Tibial artery (tissue), 4 donors: ENCODE measurements around the gene HMCN2.

Source experiments
- DNase-seq, 2 donors: peaks; one replicate each; pipeline ENCODE4 v3.0.0-alpha.2; 2019
- H3K27ac ChIP-seq, 2 donors: fragments of 200-600 bp; sonication (generic) in 1 of 2; 1 replicate in 1 of 2; 2 replicates in 1 of 2; pipeline ENCODE4 v1.5.1; 2018 to 2019; ENCODE audit warnings: mild to moderate bottlenecking in 1 of 2
- H3K27me3 ChIP-seq, 2 donors: fragments of 200-600 bp; sonication (generic) in 1 of 2; one replicate each; pipeline versions ENCODE4 v1.5.1 to v1.6.0; 2016 to 2019
- H3K36me3 ChIP-seq, 3 donors: fragments of 200-600 bp; sonication (generic) in 2 of 3; one replicate each; pipeline ENCODE4 v1.5.1; 2016 to 2019; ENCODE audit warnings: mild to moderate bottlenecking in 2 of 3
- H3K4me1 ChIP-seq, 4 donors: fragments of 200-600 bp; sonication (generic) in 2 of 4; 1 replicate in 3 of 4; 2 replicates in 1 of 4; pipeline ENCODE4 v1.5.1; 2016 to 2019
- H3K4me3 ChIP-seq, 2 donors: fragments of 200-600 bp; sonication (generic) in 1 of 2; 1 replicate in 1 of 2; 2 replicates in 1 of 2; pipeline ENCODE4 v1.5.1; 2018 to 2019; ENCODE audit warnings: mild to moderate bottlenecking in 2 of 2
- H3K9me3 ChIP-seq, 3 donors: fragments of 200-600 bp; sonication (generic) in 1 of 3; one replicate each; pipeline ENCODE4 v1.5.1; 2016 to 2019
- intact Hi-C: fragments of 100-400 bp; cut with DNase I; formaldehyde crosslinking; loops from one replicate; pipeline ENCODE4 v1.15.0; 2023; ENCODE audit warnings: low total_unique reads
- TF ChIP-seq, protein P1 (sequence below), 2 experiments: fragments of 200-600 bp in 1 of 2; fragments of 450-650 bp in 1 of 2; IDR thresholded peaks; one replicate each; pipeline ENCODE4 v1.5.1; 2017 to 2019; ENCODE audit warnings: antibody characterized with exemption in 2 of 2, mild to moderate bottlenecking in 1 of 2, moderate library complexity in 1 of 2

Gene HMCN2

DNA sequence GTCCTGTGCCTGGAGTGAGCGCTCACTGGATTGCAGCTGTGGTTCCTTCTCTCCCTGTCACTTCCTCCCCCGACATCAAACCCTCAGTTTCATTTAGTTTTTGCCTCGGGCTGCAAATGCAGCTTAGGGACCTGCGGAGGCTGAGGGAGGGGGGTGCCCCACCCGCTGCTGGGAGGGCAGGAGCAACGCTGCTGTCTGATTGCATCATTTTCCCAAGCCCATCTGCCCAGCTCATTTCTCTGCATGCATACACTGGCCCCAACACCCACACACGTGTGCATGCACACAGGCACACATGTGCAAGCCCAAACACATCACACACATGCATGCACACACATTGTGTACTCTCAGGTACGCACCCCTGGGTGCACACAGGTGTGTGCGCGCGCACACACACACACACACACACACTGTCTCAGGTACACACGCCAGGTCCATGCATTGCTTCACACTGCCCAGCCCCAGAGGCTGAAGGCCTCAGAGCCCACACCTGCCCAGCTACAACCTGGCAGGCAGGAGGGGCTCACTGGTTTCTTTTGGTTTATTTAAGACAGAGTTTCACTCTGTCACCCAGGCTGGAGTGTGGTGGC lies 182.6 kb downstream of the HMCN2 start:
- intact Hi-C loops: no loop called here
- DNase-seq: no peak
- TF ChIP-seq, protein P1, sequence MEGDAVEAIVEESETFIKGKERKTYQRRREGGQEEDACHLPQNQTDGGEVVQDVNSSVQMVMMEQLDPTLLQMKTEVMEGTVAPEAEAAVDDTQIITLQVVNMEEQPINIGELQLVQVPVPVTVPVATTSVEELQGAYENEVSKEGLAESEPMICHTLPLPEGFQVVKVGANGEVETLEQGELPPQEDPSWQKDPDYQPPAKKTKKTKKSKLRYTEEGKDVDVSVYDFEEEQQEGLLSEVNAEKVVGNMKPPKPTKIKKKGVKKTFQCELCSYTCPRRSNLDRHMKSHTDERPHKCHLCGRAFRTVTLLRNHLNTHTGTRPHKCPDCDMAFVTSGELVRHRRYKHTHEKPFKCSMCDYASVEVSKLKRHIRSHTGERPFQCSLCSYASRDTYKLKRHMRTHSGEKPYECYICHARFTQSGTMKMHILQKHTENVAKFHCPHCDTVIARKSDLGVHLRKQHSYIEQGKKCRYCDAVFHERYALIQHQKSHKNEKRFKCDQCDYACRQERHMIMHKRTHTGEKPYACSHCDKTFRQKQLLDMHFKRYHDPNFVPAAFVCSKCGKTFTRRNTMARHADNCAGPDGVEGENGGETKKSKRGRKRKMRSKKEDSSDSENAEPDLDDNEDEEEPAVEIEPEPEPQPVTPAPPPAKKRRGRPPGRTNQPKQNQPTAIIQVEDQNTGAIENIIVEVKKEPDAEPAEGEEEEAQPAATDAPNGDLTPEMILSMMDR (IDR thresholded peaks at IDR 0.05): no peak
- no peak overlapping the region for H3K4me3 ChIP-seq
- peaks cover 0 to 72% (median 58%) of the 10 kb centered on the region in 4 donors for H3K4me1 ChIP-seq
- no peaks in the 10 kb centered on the region for H3K36me3 ChIP-seq
- H3K9me3 ChIP-seq: no peaks in the 10 kb centered on the region
- no peaks in the 10 kb centered on the region for H3K27me3 ChIP-seq
- no peak overlapping the region for H3K27ac ChIP-seq

DNA sequence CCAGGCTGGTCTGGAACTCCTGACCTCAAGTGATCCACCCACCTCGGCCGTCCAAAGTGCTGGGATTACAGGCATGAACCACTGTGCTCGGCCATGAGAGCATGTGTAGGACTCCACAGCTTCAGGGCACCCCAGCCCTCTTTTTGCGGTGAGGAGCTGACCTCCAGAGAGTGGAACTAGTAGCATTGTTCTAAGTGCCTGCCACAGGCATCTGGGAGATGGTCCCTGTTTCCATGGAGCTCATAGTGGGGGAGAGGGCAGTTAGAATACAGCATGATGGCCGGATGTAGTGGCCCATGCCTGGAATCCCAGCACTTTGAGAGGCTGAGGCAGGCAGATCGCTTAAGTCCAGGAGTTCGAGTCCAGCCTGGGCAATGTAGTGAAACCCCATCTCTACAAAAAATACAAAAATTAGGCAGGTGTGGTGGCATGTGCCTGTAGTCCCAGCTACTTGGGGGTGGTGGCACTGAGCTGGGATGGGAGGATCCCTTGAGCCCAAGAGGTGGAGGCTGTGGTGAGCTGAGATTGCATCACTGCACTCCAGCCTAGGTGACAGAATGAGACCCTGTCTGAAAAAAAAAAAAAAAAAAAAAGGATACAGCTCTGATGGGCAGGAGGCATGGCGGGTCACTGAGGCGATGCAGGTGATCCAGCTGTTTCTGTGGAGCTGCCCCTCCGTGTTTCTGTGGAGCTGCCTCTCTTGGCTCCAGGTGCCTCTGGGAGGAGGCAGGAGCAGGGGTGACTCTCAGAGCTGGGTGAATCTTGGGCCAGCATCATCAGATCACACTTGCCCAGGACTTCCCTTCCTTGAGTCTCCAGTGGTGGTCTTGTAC lies 183.4 kb downstream of the HMCN2 start:
- Histone ChIP-seq H3K36me3 (no peaks in the 10 kb centered on the region), H3K27me3 (no peaks in the 10 kb centered on the region), H3K9me3 (no peaks in the 10 kb centered on the region), H3K4me3 (no peak overlapping the region), H3K4me1 (peaks cover 0 to 80% (median 58%) of the 10 kb centered on the region in 4 donors), H3K27ac (no peak overlapping the region)
- DNase-seq: no peak
- TF ChIP-seq, protein P1 (IDR thresholded peaks at IDR 0.05): no peak
- intact Hi-C loops: no loop called here

DNA sequence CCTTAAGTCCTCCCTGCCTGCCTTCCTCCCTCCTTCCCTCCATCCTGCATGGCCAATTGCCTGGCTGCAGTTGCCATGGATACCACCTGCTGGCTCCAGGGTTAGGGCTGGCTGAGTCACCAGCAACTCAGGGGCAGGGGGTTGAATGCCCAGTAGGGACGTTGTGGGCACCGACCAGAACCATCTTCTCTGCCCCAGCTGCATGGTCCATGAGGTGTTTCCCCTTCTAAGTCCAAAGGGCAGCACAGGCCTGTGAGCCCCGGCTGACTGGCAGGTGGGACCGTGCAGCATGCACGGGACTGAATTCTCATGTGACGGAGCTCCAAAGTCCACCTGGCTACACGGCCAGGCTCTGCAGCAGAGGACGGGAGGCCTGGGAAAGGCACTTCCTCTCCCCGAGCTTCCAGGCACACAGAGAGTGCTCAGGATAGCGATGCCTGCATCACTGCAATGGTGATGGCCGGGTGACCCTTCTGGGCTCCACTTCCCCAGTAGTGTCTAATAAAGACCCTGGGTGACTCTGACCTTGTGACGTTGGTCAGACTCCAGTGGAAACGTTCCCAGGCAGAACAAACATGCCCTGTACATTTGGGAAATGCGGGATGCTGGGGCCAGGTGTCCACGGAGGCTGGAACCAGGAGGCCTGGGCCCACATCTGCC lies 184.9 kb downstream of the HMCN2 start:
- H3K4me1 ChIP-seq: peaks cover 0 to 67% (median 48%) of the 10 kb centered on the region in 4 donors
- no peak for DNase-seq
- intact Hi-C loops: no loop called here

DNA sequence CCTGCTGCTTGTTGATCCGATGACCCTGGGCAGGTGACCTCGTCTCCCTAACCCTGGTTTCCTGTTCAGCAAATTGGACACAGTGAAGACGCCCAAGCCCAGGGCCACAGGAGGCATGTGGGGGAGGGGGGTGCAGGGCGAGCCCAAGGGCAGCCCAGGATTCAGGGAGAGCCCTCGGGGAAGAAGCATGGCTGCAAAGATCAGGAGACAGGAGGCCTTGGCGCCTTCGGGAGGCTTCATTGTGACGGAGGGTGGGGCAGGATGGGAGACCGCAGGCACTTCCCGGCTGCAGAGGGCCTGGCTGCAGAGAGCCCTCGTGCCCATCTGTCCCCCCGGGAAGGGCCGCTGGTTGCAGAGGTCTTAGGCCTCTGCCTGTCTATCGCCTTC lies 185.4 kb downstream of the HMCN2 start:
- no peak for DNase-seq
- H3K27me3 ChIP-seq: no peaks in the 10 kb centered on the region
- H3K4me3 ChIP-seq: no peak overlapping the region
- no peaks in the 10 kb centered on the region for H3K36me3 ChIP-seq
- peak overlapping the region; percentile 13 to 39 for H3K27ac ChIP-seq
- H3K4me1 ChIP-seq: peaks cover 0 to 62% (median 44%) of the 10 kb centered on the region in 4 donors
- intact Hi-C loops: no loop called here
- H3K9me3 ChIP-seq: no peaks in the 10 kb centered on the region
- TF ChIP-seq, protein P1 (IDR thresholded peaks at IDR 0.05): no peak

More for the DNA sequence above, 184.9 kb downstream of the HMCN2 start:
- H3K27me3 ChIP-seq: no peaks in the 10 kb centered on the region
- H3K36me3 ChIP-seq: no peaks in the 10 kb centered on the region
- H3K4me3 ChIP-seq: no peak overlapping the region
- TF ChIP-seq, protein P1 (IDR thresholded peaks at IDR 0.05): no peak
- no peaks in the 10 kb centered on the region for H3K9me3 ChIP-seq
- H3K27ac ChIP-seq: peak overlapping the region in 1 of 2 donors; percentile 39

DNA sequence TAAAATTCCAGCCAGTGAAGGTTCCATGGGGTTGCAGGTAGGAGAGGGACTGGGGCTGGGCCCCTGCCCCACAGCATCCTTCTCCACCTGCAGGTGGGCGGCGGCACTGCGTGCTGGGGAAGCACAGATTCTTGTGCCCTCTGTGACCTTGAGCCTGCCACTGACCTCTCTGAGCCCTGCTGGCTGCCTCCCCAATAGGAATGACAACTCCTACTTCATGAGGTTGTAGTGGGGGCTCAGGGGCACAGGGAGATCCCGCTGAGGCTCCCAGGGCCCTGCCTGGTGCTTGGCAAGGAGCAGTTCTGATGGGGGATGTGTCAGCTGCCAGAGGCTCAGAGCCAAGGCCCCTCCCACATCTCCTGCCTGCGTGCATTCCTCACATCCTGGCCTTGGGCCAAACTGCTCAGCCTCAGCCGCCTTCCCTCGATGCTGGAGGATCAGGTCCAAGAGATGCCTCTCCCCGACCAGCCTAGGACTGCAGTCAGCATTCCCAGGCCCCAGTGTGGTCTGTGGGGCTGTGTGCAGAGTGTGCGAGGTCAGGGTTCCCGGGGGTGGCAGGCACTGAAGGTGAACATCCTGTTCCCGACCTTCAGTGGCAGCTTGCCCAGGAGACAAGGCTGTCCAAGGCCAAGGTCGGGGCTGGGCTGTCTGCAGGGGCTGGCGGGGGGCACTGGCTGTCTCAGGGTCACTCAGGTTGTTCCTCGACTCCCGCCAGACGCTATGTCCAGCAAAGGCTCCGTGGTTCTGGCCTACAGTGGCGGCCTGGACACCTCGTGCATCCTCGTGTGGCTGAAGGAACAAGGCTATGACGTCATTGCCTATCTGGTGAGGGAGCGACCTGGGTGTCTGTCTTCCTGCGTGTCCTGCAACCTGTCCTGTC lies 186.2 kb downstream of the HMCN2 start:
- intact Hi-C loops: no loop called here
- peak; percentile 61 to 91 for DNase-seq
- no peaks in the 10 kb centered on the region for H3K36me3 ChIP-seq
- no peaks in the 10 kb centered on the region for H3K27me3 ChIP-seq
- no peak overlapping the region for H3K4me3 ChIP-seq
- TF ChIP-seq, protein P1 (IDR thresholded peaks at IDR 0.05): peak in 1 of 2 experiments; percentile 20
- peaks cover 0 to 54% (median 36%) of the 10 kb centered on the region in 4 donors for H3K4me1 ChIP-seq
- H3K9me3 ChIP-seq: no peaks in the 10 kb centered on the region
- peak overlapping the region; percentile 13 to 39 for H3K27ac ChIP-seq
